Tibial nerve (tissue), 4 donors: ENCODE results near the gene PPM1M. TPM values are rescaled to one million over a fixed set of nuclear protein-coding genes. Genes with fewer than 3 reads are reported as not detected.

Experiments used
- DNase-seq, 2 donors: peaks; one replicate each; pipeline ENCODE4 v3.0.0-alpha.2; 2019; ENCODE audit warnings: low spot score in 2 of 2
- H3K27ac ChIP-seq, 4 donors: fragments of 200-600 bp; sonication (generic) in 3 of 4; one replicate each; pipeline ENCODE4 v1.5.1; 2017 to 2019; ENCODE audit warnings: mild to moderate bottlenecking in 1 of 4
- H3K27me3 ChIP-seq, 2 donors: fragments of 200-600 bp; sonication (generic) in 1 of 2; one replicate each; pipeline versions ENCODE4 v1.5.1 to v1.6.0; 2017 to 2019
- H3K36me3 ChIP-seq, 3 donors: fragments of 200-600 bp; sonication (generic); one replicate each; pipeline ENCODE4 v1.5.1; 2018 to 2019
- H3K4me1 ChIP-seq, 4 donors: fragments of 200-600 bp; sonication (generic) in 3 of 4; one replicate each; pipeline ENCODE4 v1.5.1; 2017 to 2019
- H3K4me3 ChIP-seq, 4 donors: fragments of 200-600 bp; sonication (generic) in 3 of 4; one replicate each; pipeline ENCODE4 v1.5.1; 2017 to 2019; ENCODE audit warnings: mild to moderate bottlenecking in 1 of 4, moderate library complexity in 1 of 4
- H3K9me3 ChIP-seq, 4 donors: fragments of 200-600 bp; sonication (generic) in 3 of 4; one replicate each; pipeline ENCODE4 v1.5.1; 2017 to 2019
- CTCF ChIP-seq, 5 experiments: fragments of 200-600 bp in 3 of 5; fragments of 450-650 bp in 2 of 5; sonication (generic) in 3 of 5; IDR thresholded peaks; one replicate each; pipeline ENCODE4 v1.5.1; 2016 to 2019; ENCODE audit warnings: antibody characterized with exemption in 5 of 5, mild to moderate bottlenecking in 3 of 5, moderate library complexity in 2 of 5
- EP300 ChIP-seq, 2 donors: sonication (generic); formaldehyde crosslinking; IDR thresholded peaks; one replicate each; pipeline ENCODE4 v1.6.1; 2017; ENCODE audit warnings: antibody characterized with exemption in 2 of 2, mild to moderate bottlenecking in 1 of 2
- POLR2A ChIP-seq, 2 donors: fragments of 450-650 bp; IDR thresholded peaks; one replicate each; pipeline ENCODE4 v1.6.1; 2017; ENCODE audit warnings: antibody characterized with exemption in 2 of 2, mild to moderate bottlenecking in 2 of 2, moderate library complexity in 2 of 2
- WGBS, 2 donors: methylation state at CpG; one replicate each; pipeline ENCODE4 v1.1.5; 2018; 5-methylcytosine and 5-hydroxymethylcytosine counted together
- total RNA-seq, 4 donors: library from RNA; depleted of rRNA; stranded (reverse); fragments of >200 nt; gene quantifications; one replicate each; pipeline ENCODE4 v1.1.0, GENCODE V29; 2016

The PPM1M gene
- total RNA-seq, 4 donors from 2014 or later, result 25.8 to 35.1 (median 27.8) TPM

GRCh38 chr3:52292247-52293065 is 46.9 kb downstream of the PPM1M start:
- H3K36me3 ChIP-seq, result peaks cover 0 to 67% (median 11%) of the 10 kb centered on the region in 3 donors
- no peak overlapping the region for H3K27ac ChIP-seq
- H3K4me3 ChIP-seq, result no peak overlapping the region
- WGBS, 2 donors, result 91 to 98% methylated on average over 17 to 20 of the region's 20 CpGs
- H3K4me1 ChIP-seq, result peaks cover 0 to 16% (median 6%) of the 10 kb centered on the region in 4 donors
- H3K27me3 ChIP-seq, result no peaks in the 10 kb centered on the region
- DNase-seq, result no peak
- H3K9me3 ChIP-seq, result no peaks in the 10 kb centered on the region
- no peak for TF ChIP-seq EP300 (IDR thresholded peaks at IDR 0.05)
- TF ChIP-seq CTCF (IDR thresholded peaks at IDR 0.05), result no peak
- no peak for TF ChIP-seq POLR2A (IDR thresholded peaks at IDR 0.05)

GRCh38 chr3:52293491-52294319 is 48.1 kb downstream of the PPM1M start:
- WGBS, 2 donors, result 77 to 82% methylated on average over 16 to 17 of the region's 17 CpGs
- Histone ChIP-seq H3K27me3 (no peaks in the 10 kb centered on the region), H3K4me3 (no peak overlapping the region), H3K9me3 (no peaks in the 10 kb centered on the region), H3K4me1 (peaks cover 0 to 22% (median 4%) of the 10 kb centered on the region in 4 donors), H3K36me3 (peaks cover 0 to 68% (median 11%) of the 10 kb centered on the region in 3 donors), H3K27ac (no peak overlapping the region)
- DNase-seq, result no peak
- TF ChIP-seq CTCF (IDR thresholded peaks at IDR 0.05) (no peak), POLR2A (IDR thresholded peaks at IDR 0.05) (no peak), EP300 (IDR thresholded peaks at IDR 0.05) (no peak)

GRCh38 chr3:52294320-52295150 is 49.0 kb downstream of the PPM1M start:
- Histone ChIP-seq H3K4me3 (no peak overlapping the region), H3K4me1 (peaks cover 0 to 22% (median 0%) of the 10 kb centered on the region in 4 donors), H3K27ac (no peak overlapping the region), H3K27me3 (no peaks in the 10 kb centered on the region), H3K36me3 (peaks cover 0 to 68% (median 11%) of the 10 kb centered on the region in 3 donors), H3K9me3 (no peaks in the 10 kb centered on the region)
- 70 to 76% methylated on average over 11 of the region's 11 CpGs for WGBS, 2 donors
- no peak for DNase-seq
- TF ChIP-seq POLR2A (IDR thresholded peaks at IDR 0.05) (no peak), CTCF (IDR thresholded peaks at IDR 0.05) (no peak), EP300 (IDR thresholded peaks at IDR 0.05) (no peak)

- Histone ChIP-seq H3K4me3 (no peak overlapping the region), H3K4me1 (peaks cover 0 to 30% (median 2%) of the 10 kb centered on the region in 4 donors), H3K27me3 (no peaks in the 10 kb centered on the region), H3K9me3 (no peaks in the 10 kb centered on the region), H3K36me3 (peaks cover 0 to 63% (median 11%) of the 10 kb centered on the region in 3 donors), H3K27ac (no peak overlapping the region)
- WGBS, 2 donors, result 87 to 93% methylated on average over 5 of the region's 5 CpGs
- DNase-seq, result no peak
- TF ChIP-seq EP300 (IDR thresholded peaks at IDR 0.05) (no peak), POLR2A (IDR thresholded peaks at IDR 0.05) (no peak), CTCF (IDR thresholded peaks at IDR 0.05) (no peak)
Measured at GRCh38 chr3:52295671-52296208, 50.2 kb downstream of the PPM1M start.
